Measurements from ENCODE around the gene SUMO1.

The SUMO1 gene

DNA sequence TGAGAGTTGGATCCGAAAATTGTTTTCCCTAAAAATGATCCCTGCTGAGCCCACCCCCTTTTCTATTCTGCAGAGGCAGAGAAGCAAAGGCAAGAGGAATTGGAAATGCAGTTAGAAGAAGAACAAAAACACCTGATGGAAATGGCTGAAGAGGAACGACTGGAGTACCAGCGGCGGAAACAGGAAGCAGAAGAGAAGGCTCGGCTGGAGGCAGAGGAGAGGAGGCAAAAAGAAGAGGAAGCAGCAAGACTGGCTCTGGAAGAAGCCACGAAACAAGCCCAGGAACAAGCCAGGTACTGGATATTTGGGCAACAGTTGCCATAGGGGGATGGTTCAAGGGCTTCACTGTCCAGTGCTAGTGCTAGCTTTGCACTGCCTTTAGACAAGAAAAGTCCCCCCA is 41.7 kb downstream of the SUMO1 start:
- DNase-seq = no peak

DNA sequence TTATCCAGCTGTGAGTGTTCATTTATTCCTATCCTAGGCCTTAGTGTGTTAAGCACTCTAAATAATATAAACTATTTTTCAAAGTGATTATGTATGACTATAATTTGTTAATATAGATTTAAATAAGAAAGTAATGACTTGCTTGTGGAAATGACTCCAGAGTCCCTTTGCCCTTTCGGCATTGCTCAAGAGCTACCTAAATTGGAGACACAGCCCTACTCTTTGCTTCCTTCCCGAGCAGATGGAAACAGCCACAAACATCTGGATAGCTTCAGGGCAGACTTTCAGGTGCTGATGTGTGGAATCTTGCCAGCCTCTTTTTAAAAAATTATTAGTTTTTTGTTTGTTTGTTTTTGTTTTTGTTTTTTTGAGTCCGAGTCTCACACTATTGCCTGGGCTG is 44.0 kb downstream of the SUMO1 start:
- DNase-seq = no peak

DNA sequence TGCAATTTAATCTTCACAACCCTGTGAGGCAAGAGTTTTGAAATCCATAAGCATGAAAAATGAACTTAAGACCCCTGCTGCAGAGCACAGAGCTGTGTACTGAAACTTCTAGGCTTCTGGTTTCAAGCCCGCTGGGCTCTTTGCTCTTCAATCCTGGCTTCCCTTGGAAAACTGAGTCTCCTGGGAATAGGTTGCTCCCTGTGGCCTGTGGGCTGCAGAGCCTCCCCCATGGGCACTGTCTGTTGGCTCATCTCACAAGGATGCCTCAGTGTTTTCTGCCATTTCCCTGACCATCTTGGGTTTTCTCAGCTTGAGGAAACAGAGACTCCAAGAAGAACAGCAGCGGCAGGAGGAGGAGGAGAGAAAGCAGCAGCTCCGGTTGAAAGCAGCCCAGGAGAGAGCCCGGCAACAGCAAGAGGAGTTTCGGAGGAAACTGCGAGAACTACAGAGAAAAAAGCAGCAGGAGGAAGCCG is 44.5 kb downstream of the SUMO1 start:
- DNase-seq = no peak

DNA sequence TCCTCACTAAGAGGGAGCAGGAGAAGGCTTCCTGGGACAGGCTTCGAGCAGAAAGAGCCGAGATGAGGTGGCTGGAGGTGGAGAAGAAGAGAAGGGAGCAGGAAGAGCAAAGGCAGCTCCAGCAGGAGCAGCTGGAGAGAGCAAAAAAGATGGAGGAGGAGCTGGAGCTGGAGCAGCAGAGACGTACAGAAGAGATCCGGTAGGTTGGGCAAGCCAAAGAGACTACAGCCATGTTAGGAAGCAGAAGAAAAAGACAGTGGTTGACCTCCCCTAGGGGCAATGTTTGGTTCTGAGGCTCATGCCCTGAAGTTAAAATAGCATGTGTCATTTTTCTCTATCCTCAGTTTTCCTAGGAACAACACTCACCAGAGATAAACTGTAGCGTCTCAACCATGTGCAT is 45.1 kb downstream of the SUMO1 start:
- no peak for DNase-seq

DNA sequence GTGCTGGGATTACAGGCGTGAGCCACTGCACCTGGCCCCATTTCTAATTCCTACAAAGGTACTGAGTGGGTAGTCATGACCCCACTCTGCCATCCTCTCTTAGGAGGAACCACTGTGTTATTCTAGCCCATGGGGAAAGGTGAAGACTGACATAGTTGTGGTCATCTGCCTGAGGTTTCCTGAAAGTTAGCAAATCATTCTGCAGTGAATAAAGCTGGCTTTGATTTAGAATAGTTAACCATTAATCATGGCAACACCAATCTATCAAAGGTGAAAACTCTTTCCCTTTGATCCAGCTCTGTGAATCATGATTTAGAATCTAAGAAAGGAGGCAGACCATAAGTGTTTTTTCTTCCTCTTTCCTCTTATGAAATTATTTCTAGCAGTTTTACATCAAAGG is 50.8 kb downstream of the SUMO1 start:
- no peak for DNase-seq

DNA sequence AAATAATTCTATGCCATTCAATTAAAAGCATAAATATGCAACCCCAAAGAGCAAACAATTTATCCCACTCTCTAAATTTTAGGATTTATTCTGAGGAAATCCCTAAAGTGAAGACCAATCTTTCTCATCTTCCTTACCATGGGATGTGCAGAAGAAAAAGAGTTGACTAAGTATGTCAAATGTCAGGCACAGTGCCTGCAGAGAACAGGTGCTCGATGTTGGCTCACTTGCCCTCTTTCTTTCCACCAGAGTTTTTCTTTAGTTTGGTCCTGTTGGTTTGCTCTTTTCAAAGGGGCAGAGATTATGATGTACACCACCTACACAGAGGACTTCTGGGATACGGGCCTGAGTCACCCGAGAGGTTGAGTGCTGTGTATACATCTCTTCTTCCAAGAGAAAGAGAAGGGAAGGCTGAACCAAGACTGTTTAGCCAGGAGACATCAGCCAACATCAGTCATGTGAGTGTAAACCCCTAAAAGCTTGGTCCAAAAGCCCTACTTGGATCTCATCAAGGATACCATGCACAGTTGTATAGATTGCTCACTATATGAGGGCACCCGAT is 51.7 kb downstream of the SUMO1 start:
- DNase-seq = no peak

DNA sequence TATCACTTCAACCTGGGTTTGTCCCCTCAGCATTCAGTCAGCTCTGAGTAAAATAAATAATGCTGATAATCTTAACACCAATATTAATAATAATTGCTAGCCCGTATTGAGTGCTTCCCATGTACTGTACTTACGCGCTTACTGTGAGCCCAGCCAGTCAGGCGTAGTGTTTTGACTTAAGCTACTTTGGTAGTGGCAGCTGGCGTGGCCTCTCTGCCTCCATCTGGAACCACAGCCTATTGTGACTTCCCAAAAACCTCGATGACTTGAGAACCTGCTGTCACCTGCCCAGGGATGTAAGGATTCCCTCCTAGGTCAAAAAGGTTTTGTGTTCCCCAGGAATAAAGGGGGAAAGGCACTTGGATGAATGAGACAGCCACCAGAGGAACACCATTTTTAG is 53.2 kb downstream of the SUMO1 start:
- DNase-seq = no peak

DNA sequence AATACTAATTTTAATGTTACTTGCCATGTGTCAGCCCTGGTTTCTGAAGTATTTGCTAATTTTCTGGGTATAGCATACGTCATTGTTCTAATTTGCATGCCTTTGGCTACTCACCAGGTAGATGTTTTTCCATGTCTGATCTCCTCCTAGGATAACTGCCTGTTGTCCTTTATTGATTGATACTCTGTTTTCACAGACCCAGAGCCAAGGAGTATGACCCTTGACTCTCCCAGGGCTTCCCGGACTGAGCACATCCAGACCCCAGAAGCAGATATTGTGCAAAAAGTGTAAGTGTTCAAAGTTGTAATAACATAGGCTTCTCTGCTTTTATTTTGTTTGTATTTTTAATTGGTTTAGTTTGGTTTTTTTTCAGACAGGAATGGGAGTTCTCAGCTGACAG is 53.8 kb downstream of the SUMO1 start:
- DNase-seq = no peak

DNA sequence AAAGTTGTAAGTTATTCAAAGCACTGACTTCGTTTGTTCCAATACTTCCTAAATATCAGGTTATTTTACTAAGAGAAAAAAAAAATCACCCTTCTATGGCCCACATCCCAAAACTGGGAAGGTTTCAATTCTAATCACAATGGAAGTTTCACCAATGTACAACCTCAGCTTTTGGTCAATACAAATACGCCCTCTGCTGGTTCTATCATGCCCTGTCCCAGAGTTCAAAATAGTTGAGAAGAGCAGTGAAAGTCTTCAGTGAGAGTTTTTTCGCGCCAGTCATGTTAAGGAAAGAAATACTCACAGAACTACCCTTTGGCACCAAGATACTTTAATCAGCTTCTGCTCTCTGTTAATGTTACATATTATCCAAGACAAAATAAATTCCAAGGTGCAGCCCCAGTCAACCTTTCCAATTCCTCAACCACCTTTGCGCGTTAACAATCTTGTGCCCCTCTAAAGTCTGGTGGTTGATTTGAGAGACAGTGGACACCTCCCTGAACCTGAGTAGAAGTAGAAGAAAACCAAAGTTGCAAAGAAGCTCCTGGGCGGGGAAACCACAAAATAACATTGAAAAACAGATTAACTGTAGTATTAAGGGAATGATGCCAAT is 59.9 kb downstream of the SUMO1 start:
- no peak for DNase-seq

DNA sequence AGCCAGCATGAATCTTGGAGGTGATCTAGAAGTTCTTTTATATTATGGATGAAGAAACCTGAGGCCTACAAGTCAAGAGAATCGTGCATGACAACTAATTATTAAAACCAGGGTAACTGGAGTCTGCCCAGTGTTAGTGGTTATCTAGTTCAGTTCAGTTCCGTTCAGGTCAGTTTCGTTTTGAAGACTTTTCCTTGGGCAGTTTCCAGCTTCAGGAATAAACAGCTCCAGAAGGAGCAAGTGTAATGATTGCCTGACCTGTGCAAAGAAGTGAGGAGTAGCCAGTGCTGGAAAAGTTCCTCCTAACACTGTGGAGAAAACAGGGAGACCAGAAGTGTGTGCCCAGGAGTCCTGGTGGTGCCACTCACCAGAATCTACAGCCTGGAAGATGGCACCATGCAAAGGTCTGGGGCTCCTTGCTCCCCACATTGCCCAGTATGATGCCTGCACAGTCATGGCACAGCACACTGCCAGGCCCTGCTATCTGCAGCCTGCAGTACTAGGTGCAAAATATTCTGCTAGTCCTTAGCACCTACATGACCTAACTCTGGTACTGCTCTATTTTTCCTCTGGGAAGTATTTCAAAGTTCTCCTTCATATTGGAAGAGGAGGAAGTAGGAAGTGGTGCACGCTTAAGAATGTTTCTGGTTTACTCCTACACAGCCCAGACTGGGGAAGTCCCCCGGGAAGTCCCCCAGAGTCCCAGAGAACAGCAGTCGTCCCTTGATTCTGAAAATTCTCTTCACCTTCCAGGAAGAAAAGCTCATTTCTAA is 65.8 kb downstream of the SUMO1 start:
- DNase-seq = no peak

DNA sequence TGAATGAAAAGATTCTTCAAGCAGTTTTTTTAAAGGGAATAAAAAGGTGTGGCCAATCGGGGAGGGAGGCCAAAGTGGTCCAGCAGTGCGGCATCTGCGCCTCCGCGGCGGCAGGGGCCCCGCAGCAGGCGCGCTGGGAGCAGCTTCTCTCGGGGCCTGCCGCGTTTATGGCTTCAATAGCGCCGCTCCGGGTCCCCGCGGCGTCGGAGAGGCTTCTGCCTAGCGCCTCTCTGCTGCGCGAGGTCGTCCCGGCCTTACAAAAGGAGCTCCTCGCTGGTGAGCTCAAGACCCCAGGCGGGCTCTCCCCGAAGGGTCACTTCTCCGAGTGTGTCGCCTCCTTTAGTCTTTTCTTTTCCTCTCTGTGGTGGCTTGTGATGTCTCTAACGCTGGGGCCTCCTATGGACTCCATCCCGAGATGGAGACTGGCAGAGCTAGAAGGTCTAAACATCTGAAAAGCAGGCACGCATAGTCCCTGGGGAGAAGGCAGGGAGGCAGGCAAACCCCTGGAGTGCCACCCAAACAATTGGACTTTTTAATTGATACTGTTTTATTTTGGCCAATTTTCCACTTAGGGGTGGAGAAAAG is 67.1 kb downstream of the SUMO1 start:
- no peak for DNase-seq

DNA sequence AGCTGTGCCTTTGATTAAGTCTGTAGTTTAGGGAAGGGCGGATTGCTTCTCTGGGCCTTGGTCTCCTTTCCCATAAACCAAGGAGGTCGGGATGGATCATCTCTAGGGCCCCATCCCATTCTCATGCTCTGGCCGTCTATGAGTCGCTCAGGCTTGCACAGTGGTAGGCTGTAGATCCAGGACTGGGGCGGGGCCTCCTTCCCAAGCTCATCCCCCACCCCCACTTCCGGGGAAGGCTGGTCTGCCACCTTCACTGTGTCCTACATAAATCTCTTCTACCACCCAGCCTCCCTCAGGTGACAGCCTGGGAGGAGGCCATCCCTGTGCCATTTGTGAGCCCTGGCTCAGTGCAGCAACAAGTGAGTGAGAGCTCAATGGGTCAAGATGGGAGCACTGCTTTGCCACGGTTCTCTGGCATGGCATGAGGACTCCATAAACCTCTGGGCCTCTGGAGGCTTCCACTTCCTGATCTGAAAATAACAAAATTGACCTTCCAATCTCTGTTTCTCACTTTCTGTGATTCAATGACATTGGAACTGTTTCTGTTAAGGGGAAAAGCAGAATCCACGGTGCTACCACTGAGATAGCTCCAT is 68.5 kb downstream of the SUMO1 start:
- DNase-seq = no peak

DNA sequence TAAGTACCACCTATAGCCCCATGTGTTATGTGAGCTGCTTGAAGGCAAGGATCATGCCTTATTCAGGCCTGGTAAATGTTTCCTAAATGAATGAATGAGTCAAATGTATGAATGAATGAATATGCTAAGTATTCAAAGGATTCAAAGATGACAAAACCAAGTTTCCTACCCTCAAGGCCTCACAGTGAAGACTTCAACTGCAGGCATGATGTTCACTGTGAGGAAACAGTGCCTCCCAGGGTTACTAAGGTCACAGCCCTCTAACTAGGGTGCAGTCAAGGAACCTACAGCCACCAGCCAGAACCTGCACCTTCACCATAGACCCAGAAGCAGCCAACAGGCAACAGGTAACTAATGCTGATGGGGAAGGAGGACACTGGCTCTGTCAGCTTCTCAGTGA is 69.3 kb downstream of the SUMO1 start:
- DNase-seq = no peak

DNA sequence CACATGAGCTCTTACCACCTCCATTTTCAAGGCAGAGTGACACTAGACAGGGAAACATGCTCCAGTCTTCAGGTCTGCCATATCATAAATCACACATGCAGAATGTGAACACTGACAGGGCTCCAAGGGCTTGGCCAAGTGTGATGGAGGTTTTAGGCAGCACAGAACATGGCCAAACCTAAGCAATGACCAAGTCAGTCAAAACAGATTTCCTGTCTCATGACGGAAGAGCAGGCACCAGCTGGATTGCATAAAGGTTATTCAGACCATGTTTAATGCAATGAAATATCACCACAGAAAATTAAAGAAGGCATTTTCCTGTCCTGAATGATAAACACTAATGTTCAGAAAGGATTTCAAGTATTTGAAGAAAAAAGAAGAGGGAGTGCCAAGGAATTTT is 72.5 kb downstream of the SUMO1 start:
- DNase-seq = no peak

DNA sequence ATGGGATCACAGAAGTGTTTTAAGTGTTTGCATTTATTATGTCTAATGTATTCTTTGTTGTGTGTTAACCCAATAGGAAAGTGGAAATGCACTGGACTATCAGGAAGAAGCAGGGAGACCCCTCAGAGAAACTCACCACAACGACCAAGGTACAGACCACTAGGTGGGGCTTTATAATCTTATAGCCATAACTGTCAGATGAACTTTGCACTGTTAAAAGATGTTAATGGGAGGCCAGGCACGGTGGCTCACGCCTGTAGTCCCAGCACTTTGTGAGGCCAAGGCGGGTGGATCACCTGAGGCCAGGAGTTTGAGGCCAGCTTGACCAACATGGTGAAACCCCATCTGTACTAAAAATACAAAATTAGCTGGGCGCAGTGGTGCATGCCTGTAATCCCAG is 73.2 kb downstream of the SUMO1 start:
- no peak for DNase-seq

DNA sequence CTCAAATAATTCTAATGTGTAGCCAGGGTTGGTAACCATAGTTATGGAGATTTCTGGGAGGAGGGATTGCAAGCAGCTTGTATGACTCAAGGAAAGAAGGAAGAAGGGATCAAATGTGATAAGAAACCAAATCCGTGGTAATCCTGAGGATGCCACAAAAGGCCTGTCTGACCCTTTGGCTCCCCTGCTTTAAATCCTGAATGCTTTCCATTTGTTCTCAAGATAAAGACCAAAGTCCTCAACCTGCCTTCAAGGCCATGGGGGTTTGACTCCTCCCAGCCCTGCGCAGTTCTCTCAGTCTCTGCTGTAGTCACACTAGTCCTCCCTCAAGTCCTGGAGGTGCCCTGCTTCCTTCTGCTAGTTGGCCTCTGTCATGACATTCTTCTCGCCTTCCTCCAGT is 74.0 kb downstream of the SUMO1 start:
- DNase-seq = no peak

DNA sequence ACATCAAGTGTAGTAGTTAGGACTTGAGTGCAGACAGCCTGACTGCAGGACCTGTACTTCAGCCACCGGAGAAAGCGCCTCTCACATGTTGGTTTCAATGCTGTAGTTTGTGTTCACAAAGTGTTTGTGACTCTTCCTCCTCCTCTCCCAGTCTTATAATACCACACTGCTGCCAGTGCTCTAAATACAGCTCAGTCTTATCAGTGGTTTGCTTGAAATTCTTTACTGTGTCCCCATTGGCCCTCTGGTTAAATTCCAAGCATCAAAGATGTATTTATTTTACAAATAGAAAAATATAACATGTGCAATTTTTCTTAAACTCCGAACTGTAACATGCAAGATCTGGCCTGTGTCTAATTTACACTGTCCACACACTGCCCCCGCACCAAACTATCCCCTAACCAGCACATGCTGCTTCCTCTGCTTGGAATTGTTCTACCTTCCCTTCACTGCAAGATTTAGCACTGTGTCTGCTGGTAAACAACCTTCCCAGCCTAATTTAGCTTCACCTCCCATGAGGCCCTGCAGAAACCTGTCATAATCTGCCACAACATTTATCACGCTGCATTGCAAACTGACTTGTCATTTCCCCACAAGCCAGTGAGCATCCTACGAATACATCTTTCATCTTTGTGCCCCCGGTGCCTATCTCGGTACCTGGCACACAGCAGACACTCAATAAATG is 77.1 kb downstream of the SUMO1 start:
- DNase-seq = no peak

DNA sequence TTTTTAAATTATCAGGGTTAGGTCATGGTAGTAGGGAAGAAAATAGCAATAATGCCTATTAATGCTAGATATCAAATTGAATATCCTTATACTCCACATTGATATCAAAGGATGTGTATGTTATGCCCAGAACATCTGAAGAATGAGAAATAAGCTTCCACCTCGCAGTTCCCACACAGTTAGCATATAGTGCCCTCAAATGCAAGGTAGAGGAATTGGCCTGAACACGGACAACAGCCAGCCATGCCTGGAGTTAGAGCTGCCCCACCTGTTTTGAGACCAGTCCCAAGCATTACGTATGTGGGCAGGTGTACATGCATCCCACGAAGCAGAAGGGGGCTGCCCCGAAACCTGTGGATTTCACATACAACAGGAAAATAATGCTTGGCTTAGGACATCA is 79.6 kb downstream of the SUMO1 start:
- DNase-seq = no peak

DNA sequence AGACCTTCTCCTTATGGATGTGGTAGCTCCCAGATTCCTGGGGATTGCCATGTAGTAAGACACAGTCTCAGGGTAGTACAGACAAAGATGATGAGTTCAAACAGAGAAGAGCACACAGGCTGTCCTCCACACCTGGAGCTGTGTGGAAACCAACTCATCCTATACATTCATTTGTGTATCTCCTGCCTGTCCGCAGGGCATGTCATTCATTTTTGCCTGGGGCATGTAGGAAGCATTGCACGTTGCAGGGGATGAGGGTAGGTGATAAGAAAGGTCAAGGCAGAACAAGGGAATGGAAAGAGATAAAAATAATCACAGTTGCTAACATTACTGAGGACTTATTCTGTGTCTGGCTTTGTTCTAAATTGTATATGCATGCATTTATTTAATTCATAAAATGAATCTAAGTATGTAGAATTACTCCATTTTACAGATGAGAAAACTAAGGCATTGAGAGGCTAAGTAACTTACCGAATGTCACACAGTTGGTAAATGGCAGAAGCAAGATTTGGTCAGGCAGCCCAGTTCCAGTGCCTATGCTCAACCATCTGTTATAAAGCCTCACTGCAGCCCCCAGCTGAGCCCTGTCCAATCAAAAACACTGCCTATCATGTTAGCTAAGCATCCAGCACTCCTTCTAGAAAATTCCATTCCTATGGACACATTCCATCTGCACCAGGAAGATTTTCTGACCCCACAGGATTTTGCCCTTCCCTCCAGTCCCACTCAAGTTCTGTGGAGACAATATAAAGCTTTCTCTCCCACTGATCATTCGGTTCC is 81.0 kb downstream of the SUMO1 start:
- no peak for DNase-seq
